Stimulated activated CD8-positive, alpha-beta memory T cell treated with anti-CD3 and anti-CD28 coated beads, Interleukin-7, amount 100 ng/mL, for 48 hours (primary cell): ENCODE data around the gene TNFRSF21.

Experiments
- DNase-seq, 2 donors: peaks; one replicate each; pipeline ENCODE4 v3.0.0-alpha.2; 2020; ENCODE audit warnings: low read depth in 1 of 2; ENCODE audit errors: extremely low read depth in 1 of 2

TNFRSF21 gene

DNA sequence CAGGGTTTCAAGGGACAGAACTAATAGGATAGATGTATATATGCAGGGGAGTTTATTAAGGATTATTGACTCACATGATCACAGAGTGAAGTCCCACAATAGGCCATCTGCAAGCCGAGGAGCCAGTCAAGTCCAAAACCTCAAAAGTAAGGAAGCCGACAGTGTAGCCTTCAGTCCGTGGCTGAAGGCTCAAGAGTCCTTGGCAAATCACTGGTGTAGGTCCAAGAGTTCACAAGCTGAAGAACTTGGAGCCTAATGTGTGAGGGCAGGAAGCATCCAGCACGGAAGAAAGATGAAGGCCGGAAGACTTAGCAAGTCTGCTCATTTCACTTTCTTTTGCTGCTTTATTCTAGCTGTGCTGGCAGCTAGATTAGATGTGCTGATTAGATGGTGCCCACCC, 128.0 kb downstream of the TNFRSF21 start:
- DNase-seq: no peak
